Tibial nerve (tissue), 4 donors: ENCODE measurements around the gene CDKN2C. TPM values are rescaled to one million over a fixed set of nuclear protein-coding genes. Genes with fewer than 3 reads are reported as not detected.
A peak's percentile ranks its signal among the peaks of the same experiment; 100 is the strongest.

Experiments used
- DNase-seq, 2 donors: peaks; one replicate each; pipeline ENCODE4 v3.0.0-alpha.2; 2019; ENCODE audit warnings: low spot score in 2 of 2
- H3K27ac ChIP-seq, 4 donors: fragments of 200-600 bp; sonication (generic) in 3 of 4; one replicate each; pipeline ENCODE4 v1.5.1; 2017 to 2019; ENCODE audit warnings: mild to moderate bottlenecking in 1 of 4
- H3K27me3 ChIP-seq, 2 donors: fragments of 200-600 bp; sonication (generic) in 1 of 2; one replicate each; pipeline versions ENCODE4 v1.5.1 to v1.6.0; 2017 to 2019
- H3K36me3 ChIP-seq, 3 donors: fragments of 200-600 bp; sonication (generic); one replicate each; pipeline ENCODE4 v1.5.1; 2018 to 2019
- H3K4me1 ChIP-seq, 4 donors: fragments of 200-600 bp; sonication (generic) in 3 of 4; one replicate each; pipeline ENCODE4 v1.5.1; 2017 to 2019
- H3K4me3 ChIP-seq, 4 donors: fragments of 200-600 bp; sonication (generic) in 3 of 4; one replicate each; pipeline ENCODE4 v1.5.1; 2017 to 2019; ENCODE audit warnings: mild to moderate bottlenecking in 1 of 4, moderate library complexity in 1 of 4
- H3K9me3 ChIP-seq, 4 donors: fragments of 200-600 bp; sonication (generic) in 3 of 4; one replicate each; pipeline ENCODE4 v1.5.1; 2017 to 2019
- CTCF ChIP-seq, 5 experiments: fragments of 200-600 bp in 3 of 5; fragments of 450-650 bp in 2 of 5; sonication (generic) in 3 of 5; IDR thresholded peaks; one replicate each; pipeline ENCODE4 v1.5.1; 2016 to 2019; ENCODE audit warnings: antibody characterized with exemption in 5 of 5, mild to moderate bottlenecking in 3 of 5, moderate library complexity in 2 of 5
- EP300 ChIP-seq, 2 donors: sonication (generic); formaldehyde crosslinking; IDR thresholded peaks; one replicate each; pipeline ENCODE4 v1.6.1; 2017; ENCODE audit warnings: antibody characterized with exemption in 2 of 2, mild to moderate bottlenecking in 1 of 2
- POLR2A ChIP-seq, 2 donors: fragments of 450-650 bp; IDR thresholded peaks; one replicate each; pipeline ENCODE4 v1.6.1; 2017; ENCODE audit warnings: antibody characterized with exemption in 2 of 2, mild to moderate bottlenecking in 2 of 2, moderate library complexity in 2 of 2
- WGBS, 2 donors: methylation state at CpG; one replicate each; pipeline ENCODE4 v1.1.5; 2018; 5-methylcytosine and 5-hydroxymethylcytosine counted together
- total RNA-seq, 4 donors: library from RNA; depleted of rRNA; stranded (reverse); fragments of >200 nt; gene quantifications; one replicate each; pipeline ENCODE4 v1.1.0, GENCODE V29; 2016

The CDKN2C gene
- total RNA-seq, 4 donors from 2014 or later = 16.1 to 30.2 (median 28.5) TPM

GRCh38 chr1:50955116-50955515 is 14.9 kb upstream of the CDKN2C start:
- DNase-seq = no peak
- no peak overlapping the region for H3K27ac ChIP-seq
- no peaks in the 10 kb centered on the region for H3K9me3 ChIP-seq
- WGBS, 2 donors = 42 to 57% methylated on average over 1 of the region's 1 CpG
- TF ChIP-seq EP300 (IDR thresholded peaks at IDR 0.05) (no peak), POLR2A (IDR thresholded peaks at IDR 0.05) (no peak), CTCF (IDR thresholded peaks at IDR 0.05) (no peak)
- no peaks in the 10 kb centered on the region for H3K27me3 ChIP-seq
- H3K4me3 ChIP-seq = no peak overlapping the region
- no peaks in the 10 kb centered on the region for H3K36me3 ChIP-seq
- peaks cover 0 to 31% (median 9%) of the 10 kb centered on the region in 4 donors for H3K4me1 ChIP-seq

DNA sequence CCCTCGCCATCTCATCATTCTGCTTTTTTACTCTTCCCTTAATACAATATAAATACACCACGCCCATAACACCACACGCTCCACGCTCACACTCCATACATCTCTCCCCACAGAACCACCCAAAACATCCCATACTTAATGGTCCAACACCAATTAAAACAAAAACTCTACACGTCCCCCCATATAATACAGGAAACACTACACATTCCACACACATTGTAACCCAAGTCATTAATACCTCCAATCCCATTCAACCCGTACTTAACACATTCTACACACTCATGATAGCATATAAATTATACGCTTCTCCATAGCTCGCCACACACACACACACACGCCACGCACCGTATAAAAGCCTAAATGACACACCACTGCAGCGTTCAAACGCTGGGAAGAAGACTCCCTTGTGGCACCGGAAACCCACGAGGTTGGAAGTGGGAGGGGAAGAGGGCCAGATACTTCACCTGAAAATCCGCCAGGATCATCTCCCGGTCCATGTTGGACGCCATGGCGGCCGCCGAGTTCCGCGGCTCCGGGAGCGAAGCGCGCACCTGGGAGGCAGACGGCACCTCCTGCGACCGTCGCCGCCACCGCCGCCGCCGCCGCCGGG is 10.6 kb upstream of the CDKN2C start:
- DNase-seq = peak in 1 of 2 donors; percentile 12

DNA sequence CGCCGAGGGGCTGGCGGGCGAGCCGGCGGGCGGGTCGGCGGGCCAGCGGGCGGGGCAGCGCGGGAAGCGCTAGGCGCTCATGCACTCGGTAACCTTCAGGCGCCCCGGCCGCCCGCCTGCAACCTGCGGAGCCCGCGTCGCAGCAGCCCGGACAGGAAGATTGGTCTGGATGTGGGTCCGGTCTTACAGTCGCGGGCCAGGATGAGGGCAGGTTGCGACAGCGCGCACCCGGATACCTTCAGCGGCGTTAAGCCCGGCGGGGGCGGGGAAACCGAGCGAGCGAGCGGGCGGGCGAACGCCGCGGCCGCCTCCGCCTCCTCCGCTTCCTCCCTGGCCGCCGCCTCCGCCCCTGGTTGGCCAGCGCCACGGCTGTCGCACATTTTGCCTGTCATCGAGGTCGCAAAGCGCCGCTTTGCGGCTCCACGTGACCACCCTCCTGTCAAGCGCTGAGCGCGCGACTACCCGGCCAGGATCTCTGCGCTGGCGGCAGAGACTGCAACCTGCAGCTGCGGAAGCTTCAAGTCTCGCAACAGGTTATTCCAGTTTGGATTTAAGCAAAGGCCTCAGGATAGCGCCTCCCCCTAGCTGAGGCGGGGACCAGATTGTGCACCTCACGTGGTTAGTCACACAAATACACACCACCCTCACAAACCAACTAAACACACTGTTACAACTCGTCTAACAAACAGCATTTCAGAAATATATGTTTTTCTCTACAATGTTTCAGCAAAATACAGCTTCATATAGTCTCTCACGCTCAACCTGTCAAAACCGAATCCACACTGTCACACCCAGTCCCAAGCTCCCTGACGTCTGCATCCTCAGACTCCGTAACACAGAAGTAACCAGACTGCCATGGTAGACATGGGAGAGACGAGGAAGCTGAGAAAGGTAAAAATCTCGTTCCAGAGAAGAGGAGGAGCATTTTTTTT is 9.9 kb upstream of the CDKN2C start, which contains the start of gene FAF1:
TSS of gene FAF1 (minus strand) at position 355 of the 932 bp plus-strand sequence. CDS start 456 bp downstream, outside the sequence.
- TF ChIP-seq EP300 (IDR thresholded peaks at IDR 0.05) = peak; percentile 76 to 98
- TF ChIP-seq CTCF (IDR thresholded peaks at IDR 0.05) = peak in 4 of 5 experiments; percentile 12 to 71 (median 46)
- peak; percentile 66 to 83 for TF ChIP-seq POLR2A (IDR thresholded peaks at IDR 0.05)
- Histone ChIP-seq H3K27me3 (no peaks in the 10 kb centered on the region), H3K9me3 (no peaks in the 10 kb centered on the region), H3K4me1 (peaks cover 0 to 26% (median 9%) of the 10 kb centered on the region in 4 donors), H3K4me3 (peak within 1 kb of the TSS; percentile 53 to 86 (median 69)), H3K27ac (peak within 1 kb of the TSS; percentile 81 to 93 (median 84)), H3K36me3 (no peaks in the 10 kb centered on the region)
- DNase-seq = peak; percentile 95
- WGBS, 2 donors = 0 to 1% methylated on average over 11 to 34 of the region's 80 CpGs

More for the DNA sequence above, 10.6 kb upstream of the CDKN2C start:
- Histone ChIP-seq H3K4me1 (peaks cover 0 to 28% (median 9%) of the 10 kb centered on the region in 4 donors), H3K4me3 (peak overlapping the region; percentile 53 to 86 (median 69)), H3K36me3 (no peaks in the 10 kb centered on the region), H3K27ac (peak overlapping the region in 3 of 4 donors; percentile 82 to 93 (median 86)), H3K9me3 (no peaks in the 10 kb centered on the region), H3K27me3 (no peaks in the 10 kb centered on the region)
- WGBS, 2 donors = 1% methylated on average over 24 to 34 of the region's 38 CpGs
- no peak for TF ChIP-seq CTCF (IDR thresholded peaks at IDR 0.05)
- no peak for TF ChIP-seq EP300 (IDR thresholded peaks at IDR 0.05)
- no peak for TF ChIP-seq POLR2A (IDR thresholded peaks at IDR 0.05)

DNA sequence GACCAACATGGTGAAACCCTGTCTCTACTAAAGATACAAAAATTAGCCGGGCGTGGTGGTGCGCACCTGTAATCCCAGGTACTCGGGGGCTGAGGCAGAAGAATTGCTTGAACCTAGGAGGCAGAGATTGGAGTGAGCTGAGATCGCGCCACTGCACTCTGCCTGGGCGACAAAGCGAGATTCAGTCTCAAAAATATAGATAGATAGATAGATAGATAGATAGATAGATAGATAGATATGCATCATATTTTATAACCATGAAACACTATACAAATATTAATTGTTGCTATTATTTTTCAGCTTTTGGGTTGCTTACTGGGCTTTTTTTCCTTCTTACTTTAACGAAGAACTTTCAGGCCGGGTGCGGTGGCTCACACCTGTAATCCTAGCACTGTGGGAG is 5.2 kb upstream of the CDKN2C start:
- Histone ChIP-seq H3K27ac (no peak overlapping the region), H3K4me1 (peaks cover 0 to 20% (median 6%) of the 10 kb centered on the region in 4 donors), H3K9me3 (no peaks in the 10 kb centered on the region), H3K36me3 (no peaks in the 10 kb centered on the region), H3K4me3 (no peak overlapping the region), H3K27me3 (no peaks in the 10 kb centered on the region)
- TF ChIP-seq CTCF (IDR thresholded peaks at IDR 0.05) (no peak), POLR2A (IDR thresholded peaks at IDR 0.05) (no peak), EP300 (IDR thresholded peaks at IDR 0.05) (no peak)
- WGBS, 2 donors = 94 to 96% methylated on average over 11 of the region's 11 CpGs
- no peak for DNase-seq
